Measurements from ENCODE around the gene CETN3. TPM values are rescaled to one million over a fixed set of nuclear protein-coding genes. Genes with fewer than 3 reads are reported as not detected.

The CETN3 gene
- total and polyA plus RNA-seq, 2 experiments from 2014 or later: 49.2 to 85.8 TPM

GRCh38 chr5:90408571-90409317 lies 812 bp downstream of the CETN3 start:
- TF ChIP-seq CTCF (IDR thresholded peaks at IDR 0.05; ENCODE audit: low read depth, low read length): no peak
- DNase-seq (ENCODE audit: low read depth in 1 of 2, low spot score in 1 of 2): peak in 1 of 2 donors; percentile 5
- no peaks in the 10 kb centered on the region for H3K9me3 ChIP-seq (ENCODE audit: low read depth)

GRCh38 chr5:90406466-90406865 lies 3.1 kb downstream of the CETN3 start:
- TF ChIP-seq CTCF (IDR thresholded peaks at IDR 0.05; ENCODE audit: low read depth, low read length): no peak
- Histone ChIP-seq H3K27ac (no peak overlapping the region), H3K36me3 (peaks cover 9% of the 10 kb centered on the region), H3K9me3 (ENCODE audit: low read depth) (no peaks in the 10 kb centered on the region), H3K27me3 (no peaks in the 10 kb centered on the region), H3K4me3 (no peak overlapping the region), H3K4me1 (ENCODE audit: low read depth) (peaks cover 22% of the 10 kb centered on the region)
- no peak for DNase-seq (ENCODE audit: low read depth in 1 of 2, low spot score in 1 of 2)

More at GRCh38 chr5:90408571-90409317, 812 bp downstream of the CETN3 start:
- Histone ChIP-seq H3K4me1 (ENCODE audit: low read depth) (peaks cover 22% of the 10 kb centered on the region), H3K4me3 (peak overlapping the region; percentile 95), H3K27me3 (no peaks in the 10 kb centered on the region), H3K27ac (peak overlapping the region; percentile 99), H3K36me3 (peaks cover 9% of the 10 kb centered on the region)

GRCh38 chr5:90402521-90403255 lies 6.9 kb downstream of the CETN3 start:
- Histone ChIP-seq H3K4me1 (ENCODE audit: low read depth) (peaks cover 5% of the 10 kb centered on the region), H3K27me3 (no peaks in the 10 kb centered on the region), H3K36me3 (peaks cover 21% of the 10 kb centered on the region), H3K9me3 (ENCODE audit: low read depth) (no peaks in the 10 kb centered on the region), H3K27ac (no peak overlapping the region), H3K4me3 (no peak overlapping the region)
- TF ChIP-seq CTCF (IDR thresholded peaks at IDR 0.05; ENCODE audit: low read depth, low read length): no peak
- DNase-seq (ENCODE audit: low read depth in 1 of 2, low spot score in 1 of 2): no peak

GRCh38 chr5:90399251-90399650 lies 10.3 kb downstream of the CETN3 start:
- Histone ChIP-seq H3K4me3 (no peak overlapping the region), H3K4me1 (ENCODE audit: low read depth) (no peaks in the 10 kb centered on the region), H3K36me3 (peaks cover 15% of the 10 kb centered on the region), H3K9me3 (ENCODE audit: low read depth) (no peaks in the 10 kb centered on the region), H3K27me3 (no peaks in the 10 kb centered on the region), H3K27ac (no peak overlapping the region)
- DNase-seq (ENCODE audit: low read depth in 1 of 2, low spot score in 1 of 2): no peak
- TF ChIP-seq CTCF (IDR thresholded peaks at IDR 0.05; ENCODE audit: low read depth, low read length): no peak

GRCh38 chr5:90398726-90399125 lies 10.8 kb downstream of the CETN3 start:
- Histone ChIP-seq H3K27me3 (no peaks in the 10 kb centered on the region), H3K9me3 (ENCODE audit: low read depth) (no peaks in the 10 kb centered on the region), H3K27ac (no peak overlapping the region), H3K4me1 (ENCODE audit: low read depth) (no peaks in the 10 kb centered on the region), H3K4me3 (no peak overlapping the region), H3K36me3 (peaks cover 17% of the 10 kb centered on the region)
- no peak for DNase-seq (ENCODE audit: low read depth in 1 of 2, low spot score in 1 of 2)
- no peak for TF ChIP-seq CTCF (IDR thresholded peaks at IDR 0.05; ENCODE audit: low read depth, low read length)
